HG03575 (cell line): Measurements from ENCODE around the gene ATRNL1.

Experiments
- ATAC-seq: cut with Tn5 transposase; IDR thresholded peaks from one replicate; pipeline ENCODE4 v1.9.1; 2021; ENCODE audit not compliant: unreplicated experiment, insufficient number of reproducible peaks, low FRiP score; ENCODE audit errors: extremely low read depth

Gene ATRNL1

GRCh38 chr10:115979576-115979975 lies 886.4 kb downstream of the ATRNL1 start:
- ATAC-seq: no peak

- ATAC-seq: no peak
Observed at GRCh38 chr10:115980470-115980869, 887.3 kb downstream of the ATRNL1 start.

- ATAC-seq: no peak
Observed at GRCh38 chr10:115981081-115981480, 887.9 kb downstream of the ATRNL1 start.

- ATAC-seq: no peak
Observed at GRCh38 chr10:115982076-115982475, 888.9 kb downstream of the ATRNL1 start.

GRCh38 chr10:115982526-115982925 lies 889.4 kb downstream of the ATRNL1 start:
- no peak for ATAC-seq

GRCh38 chr10:115985786-115986185 lies 892.6 kb downstream of the ATRNL1 start:
- no peak for ATAC-seq

GRCh38 chr10:115988380-115988779 lies 895.2 kb downstream of the ATRNL1 start:
- ATAC-seq: no peak

GRCh38 chr10:115989621-115990020 lies 896.5 kb downstream of the ATRNL1 start:
- no peak for ATAC-seq

GRCh38 chr10:115992236-115992986 lies 899.2 kb downstream of the ATRNL1 start:
- no peak for ATAC-seq

GRCh38 chr10:115996031-115996430 lies 902.9 kb downstream of the ATRNL1 start:
- ATAC-seq: no peak

GRCh38 chr10:115998301-115998700 lies 905.1 kb downstream of the ATRNL1 start:
- ATAC-seq: no peak
